ENCODE results near the gene FRMD5. TPM values are rescaled to one million over a fixed set of nuclear protein-coding genes. Genes with fewer than 3 reads are reported as not detected.

The FRMD5 gene
- total and polyA plus RNA-seq, 2 donors (not counting 1 experiment from before 2014, with no cell fraction given): not detected

DNA sequence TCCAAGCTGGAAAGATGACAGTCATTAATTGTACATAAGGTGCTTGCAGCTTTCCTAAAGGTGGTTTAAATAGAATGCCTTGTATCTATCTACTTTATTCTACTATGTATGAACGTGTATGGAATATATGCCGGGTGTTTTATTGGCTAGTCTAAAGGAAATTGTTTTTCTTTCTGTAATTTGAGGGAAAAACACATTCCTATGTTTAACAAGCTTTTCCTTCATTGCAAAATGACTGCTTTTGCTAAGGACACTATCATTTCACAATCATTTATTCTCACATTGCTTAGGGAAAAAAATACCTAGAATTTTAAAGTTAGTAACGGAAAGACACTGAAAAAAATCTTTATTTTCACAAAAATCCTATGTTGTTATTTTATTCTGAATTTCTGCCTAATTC lies 226.5 kb downstream of the FRMD5 start:
- H2AFZ ChIP-seq (ENCODE audit: insufficient read depth, low read depth, low read length, poor library complexity, severe bottlenecking): no peak overlapping the region
- H4K20me1 ChIP-seq (ENCODE audit: control insufficient read depth, insufficient read depth, low read length, poor library complexity, severe bottlenecking): no peaks in the 10 kb centered on the region
- H3K4me1 Mint-ChIP-seq: no peaks in the 10 kb centered on the region
- intact Hi-C loops (cut with micrococcal nuclease): no loop called here
- DNase-seq (no peak), ATAC-seq (ENCODE audit: low read depth) (no peak)
- H3K4me3 ChIP-seq (ENCODE audit: control extremely low read depth in 1 of 5, extremely low read depth in 1 of 5, insufficient read depth in 1 of 5, low read depth in 2 of 5, low read length in 4 of 5): no peak overlapping the region
- no peak overlapping the region for H3K4me2 ChIP-seq (replicated peaks; ENCODE audit: low read depth, low read length, poor library complexity, severe bottlenecking)
- H3K79me2 ChIP-seq (ENCODE audit: control insufficient read depth, insufficient read depth, low read length): no peaks in the 10 kb centered on the region
- POLR2A ChIA-PET: no interaction called here
- H3K9me3 Mint-ChIP-seq (ENCODE audit: insufficient read depth): no peaks in the 10 kb centered on the region
- no peaks in the 10 kb centered on the region for H3K4me1 ChIP-seq (ENCODE audit: control insufficient read depth in 2 of 2, insufficient read depth in 2 of 2, low read length in 2 of 2)
- no peaks in the 10 kb centered on the region for H3K27me3 ChIP-seq (replicated peaks in 1 of 4; ENCODE audit: control extremely low read depth in 1 of 4, control insufficient read depth in 3 of 4, insufficient read depth in 4 of 4, low read length in 3 of 4)
- H3K9me3 ChIP-seq (ENCODE audit: control extremely low read depth in 1 of 3, control insufficient read depth in 2 of 3, insufficient read depth in 1 of 3, low read length in 2 of 3): no peaks in the 10 kb centered on the region
- no CpG with 5 or more reads among the region's 3 CpGs for WGBS (ENCODE audit: insufficient coverage)
- no peak overlapping the region for H3K9ac ChIP-seq (ENCODE audit: low read length)
- no peak overlapping the region for H3K27ac Mint-ChIP-seq
- H3K27ac ChIP-seq (ENCODE audit: low read length in 2 of 2): no peak overlapping the region
- no peak overlapping the region for H3K4me3 Mint-ChIP-seq
- CTCF ChIA-PET: no interaction called here
- peaks cover 7% of the 10 kb centered on the region for H3K27me3 Mint-ChIP-seq
- no peaks in the 10 kb centered on the region for H3K36me3 ChIP-seq (replicated peaks in 1 of 2; ENCODE audit: control extremely low read depth in 1 of 2, control insufficient read depth in 1 of 2, extremely low read depth in 1 of 2, insufficient read depth in 2 of 2, low read length in 1 of 2)
- TF ChIP-seq, protein P1, sequence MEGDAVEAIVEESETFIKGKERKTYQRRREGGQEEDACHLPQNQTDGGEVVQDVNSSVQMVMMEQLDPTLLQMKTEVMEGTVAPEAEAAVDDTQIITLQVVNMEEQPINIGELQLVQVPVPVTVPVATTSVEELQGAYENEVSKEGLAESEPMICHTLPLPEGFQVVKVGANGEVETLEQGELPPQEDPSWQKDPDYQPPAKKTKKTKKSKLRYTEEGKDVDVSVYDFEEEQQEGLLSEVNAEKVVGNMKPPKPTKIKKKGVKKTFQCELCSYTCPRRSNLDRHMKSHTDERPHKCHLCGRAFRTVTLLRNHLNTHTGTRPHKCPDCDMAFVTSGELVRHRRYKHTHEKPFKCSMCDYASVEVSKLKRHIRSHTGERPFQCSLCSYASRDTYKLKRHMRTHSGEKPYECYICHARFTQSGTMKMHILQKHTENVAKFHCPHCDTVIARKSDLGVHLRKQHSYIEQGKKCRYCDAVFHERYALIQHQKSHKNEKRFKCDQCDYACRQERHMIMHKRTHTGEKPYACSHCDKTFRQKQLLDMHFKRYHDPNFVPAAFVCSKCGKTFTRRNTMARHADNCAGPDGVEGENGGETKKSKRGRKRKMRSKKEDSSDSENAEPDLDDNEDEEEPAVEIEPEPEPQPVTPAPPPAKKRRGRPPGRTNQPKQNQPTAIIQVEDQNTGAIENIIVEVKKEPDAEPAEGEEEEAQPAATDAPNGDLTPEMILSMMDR (IDR thresholded peaks at IDR 0.05): no peak
- TF ChIP-seq EZH2 (IDR thresholded peaks at IDR 0.05; ENCODE audit: borderline replicate concordance, insufficient read depth, low read depth, low read length, poor library complexity, severe bottlenecking): no peak

DNA sequence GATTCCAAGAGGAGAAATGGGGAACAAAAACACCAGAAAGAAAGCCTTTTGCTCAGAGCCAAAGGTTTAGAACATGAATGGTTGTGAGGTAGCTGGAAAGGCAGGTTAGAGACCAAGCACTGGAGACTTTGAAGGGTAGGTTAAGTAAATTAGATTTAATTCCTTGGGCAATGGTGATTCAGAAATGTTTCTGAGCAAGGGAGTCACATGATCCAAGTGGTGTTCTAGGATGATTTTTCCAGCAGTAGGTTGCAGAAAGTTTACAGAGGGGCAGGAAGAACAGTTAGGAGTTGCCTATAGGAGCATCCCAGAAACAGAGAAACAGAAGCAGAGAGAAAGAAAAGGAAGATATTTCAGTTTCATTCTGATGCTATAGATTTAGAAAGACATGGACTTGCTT lies 228.4 kb downstream of the FRMD5 start:
- TF ChIP-seq, protein P1 (IDR thresholded peaks at IDR 0.05): no peak
- no peak for TF ChIP-seq EZH2 (IDR thresholded peaks at IDR 0.05; ENCODE audit: borderline replicate concordance, insufficient read depth, low read depth, low read length, poor library complexity, severe bottlenecking)

More for the DNA sequence above, 228.4 kb downstream of the FRMD5 start:
- Histone ChIP-seq H3K27ac (ENCODE audit: low read length in 2 of 2) (no peak overlapping the region), H3K36me3 (replicated peaks in 1 of 2; ENCODE audit: control extremely low read depth in 1 of 2, control insufficient read depth in 1 of 2, extremely low read depth in 1 of 2, insufficient read depth in 2 of 2, low read length in 1 of 2) (no peaks in the 10 kb centered on the region), H3K4me1 (ENCODE audit: control insufficient read depth in 2 of 2, insufficient read depth in 2 of 2, low read length in 2 of 2) (no peaks in the 10 kb centered on the region), H3K4me2 (replicated peaks; ENCODE audit: low read depth, low read length, poor library complexity, severe bottlenecking) (no peak overlapping the region), H3K4me3 (ENCODE audit: control extremely low read depth in 1 of 5, extremely low read depth in 1 of 5, insufficient read depth in 1 of 5, low read depth in 2 of 5, low read length in 4 of 5) (no peak overlapping the region), H4K20me1 (ENCODE audit: control insufficient read depth, insufficient read depth, low read length, poor library complexity, severe bottlenecking) (no peaks in the 10 kb centered on the region), H2AFZ (ENCODE audit: insufficient read depth, low read depth, low read length, poor library complexity, severe bottlenecking) (no peak overlapping the region), H3K9ac (ENCODE audit: low read length) (no peak overlapping the region), H3K79me2 (ENCODE audit: control insufficient read depth, insufficient read depth, low read length) (no peaks in the 10 kb centered on the region), H3K9me3 (ENCODE audit: control extremely low read depth in 1 of 3, control insufficient read depth in 2 of 3, insufficient read depth in 1 of 3, low read length in 2 of 3) (no peaks in the 10 kb centered on the region), H3K27me3 (replicated peaks in 1 of 4; ENCODE audit: control extremely low read depth in 1 of 4, control insufficient read depth in 3 of 4, insufficient read depth in 4 of 4, low read length in 3 of 4) (no peaks in the 10 kb centered on the region)
- H3K4me3 Mint-ChIP-seq: no peak overlapping the region
- ChIA-PET CTCF (no interaction called here), POLR2A (no interaction called here)
- no peaks in the 10 kb centered on the region for H3K9me3 Mint-ChIP-seq (ENCODE audit: insufficient read depth)
- DNase-seq (no peak), ATAC-seq (ENCODE audit: low read depth) (no peak)
- no peaks in the 10 kb centered on the region for H3K4me1 Mint-ChIP-seq
- intact Hi-C loops (cut with micrococcal nuclease): no loop called here
- peaks cover 7% of the 10 kb centered on the region for H3K27me3 Mint-ChIP-seq
- H3K27ac Mint-ChIP-seq: no peak overlapping the region
